ENCODE results near the gene JMJD1C. TPM values are rescaled to one million over a fixed set of nuclear protein-coding genes. Genes with fewer than 3 reads are reported as not detected.

JMJD1C gene
- total RNA-seq, 1 experiment from 2014 or later = 67.6 TPM

GRCh38 chr10:63424576-63424975 is 41.2 kb downstream of the JMJD1C start:
- intact Hi-C loops (cut with micrococcal nuclease; ENCODE audit: unreplicated experiment) = no loop called here
- no peaks in the 10 kb centered on the region for H3K36me3 Mint-ChIP-seq (ENCODE audit: insufficient read depth, unreplicated experiment)
- H3K27me3 Mint-ChIP-seq (ENCODE audit: unreplicated experiment) = no peaks in the 10 kb centered on the region
- peaks cover 23% of the 10 kb centered on the region for H3K4me1 Mint-ChIP-seq (ENCODE audit: low read depth, unreplicated experiment)
- no TSS peak for BruUV-seq (replicated peaks)
- CTCF ChIA-PET = no interaction called here
- H3K27ac Mint-ChIP-seq (ENCODE audit: unreplicated experiment) = no peak overlapping the region
- no peaks in the 10 kb centered on the region for H3K9me3 Mint-ChIP-seq (ENCODE audit: low read depth, unreplicated experiment)
- no peak for TF ChIP-seq CTCF (IDR thresholded peaks at IDR 0.05; ENCODE audit: unreplicated experiment)
- DNase-seq = no peak
- H3K4me3 Mint-ChIP-seq (ENCODE audit: low read depth, unreplicated experiment) = no peak overlapping the region

DNA sequence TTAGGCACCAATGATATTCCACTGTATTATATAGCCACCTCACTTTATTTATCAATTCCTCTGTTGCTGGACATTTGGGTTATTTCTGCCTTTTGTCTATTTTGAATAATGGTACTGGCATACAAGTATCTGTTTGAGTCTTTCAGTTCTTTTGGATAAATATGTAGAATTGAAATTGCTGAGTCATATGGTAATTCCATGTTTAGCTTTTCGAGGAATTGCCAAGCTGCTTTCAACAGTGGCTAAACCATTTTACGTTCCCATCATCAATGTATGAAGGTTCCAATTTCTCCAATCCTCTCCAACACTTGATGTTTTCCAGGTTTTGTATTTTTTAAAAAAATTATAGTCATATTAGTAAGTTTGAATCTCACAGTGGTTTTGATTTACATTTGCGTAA is 42.3 kb downstream of the JMJD1C start:
- H3K27ac Mint-ChIP-seq (ENCODE audit: unreplicated experiment) = no peak overlapping the region
- H3K4me3 Mint-ChIP-seq (ENCODE audit: low read depth, unreplicated experiment) = no peak overlapping the region
- DNase-seq = no peak
- H3K9me3 Mint-ChIP-seq (ENCODE audit: low read depth, unreplicated experiment) = no peaks in the 10 kb centered on the region
- intact Hi-C loops (cut with micrococcal nuclease; ENCODE audit: unreplicated experiment) = no loop called here
- BruUV-seq (replicated peaks) = no TSS peak
- CTCF ChIA-PET = no interaction called here
- TF ChIP-seq CTCF (IDR thresholded peaks at IDR 0.05; ENCODE audit: unreplicated experiment) = no peak
- H3K27me3 Mint-ChIP-seq (ENCODE audit: unreplicated experiment) = no peaks in the 10 kb centered on the region
- H3K4me1 Mint-ChIP-seq (ENCODE audit: low read depth, unreplicated experiment) = peaks cover 14% of the 10 kb centered on the region
- H3K36me3 Mint-ChIP-seq (ENCODE audit: insufficient read depth, unreplicated experiment) = no peaks in the 10 kb centered on the region

- H3K4me3 Mint-ChIP-seq (ENCODE audit: low read depth, unreplicated experiment) = no peak overlapping the region
- H3K27ac Mint-ChIP-seq (ENCODE audit: unreplicated experiment) = peak overlapping the region; percentile 56
- no peak for TF ChIP-seq CTCF (IDR thresholded peaks at IDR 0.05; ENCODE audit: unreplicated experiment)
- H3K27me3 Mint-ChIP-seq (ENCODE audit: unreplicated experiment) = no peaks in the 10 kb centered on the region
- no peaks in the 10 kb centered on the region for H3K9me3 Mint-ChIP-seq (ENCODE audit: low read depth, unreplicated experiment)
- no peak for DNase-seq
- CTCF ChIA-PET = no interaction called here
- intact Hi-C loops (cut with micrococcal nuclease; ENCODE audit: unreplicated experiment) = no loop called here
- peaks cover 14% of the 10 kb centered on the region for H3K4me1 Mint-ChIP-seq (ENCODE audit: low read depth, unreplicated experiment)
- no peaks in the 10 kb centered on the region for H3K36me3 Mint-ChIP-seq (ENCODE audit: insufficient read depth, unreplicated experiment)
- BruUV-seq (replicated peaks) = no TSS peak
Measured at GRCh38 chr10:63421591-63421990, 44.2 kb downstream of the JMJD1C start.

DNA sequence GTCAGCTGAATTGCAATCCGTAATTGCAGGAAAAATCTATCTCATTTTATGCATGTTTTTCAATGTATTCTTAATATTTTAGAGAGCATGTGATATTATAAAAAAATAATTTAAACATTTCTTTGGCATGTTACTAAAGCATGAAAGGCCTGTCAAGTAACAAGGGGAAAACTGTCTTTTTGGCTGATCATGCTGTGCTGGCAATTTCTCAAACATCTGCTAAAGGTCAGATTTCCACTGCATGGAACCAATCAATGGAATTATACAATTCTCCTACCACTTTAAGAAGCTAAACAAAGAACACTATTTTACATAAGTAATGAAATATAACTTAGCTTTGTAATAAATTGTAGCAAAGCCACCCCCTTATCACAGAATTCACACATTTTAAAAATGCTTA is 49.4 kb downstream of the JMJD1C start:
- no TSS peak for BruUV-seq (replicated peaks)

More for the DNA sequence above, 49.4 kb downstream of the JMJD1C start:
- DNase-seq = no peak
- CTCF ChIA-PET = no interaction called here
- H3K4me3 Mint-ChIP-seq (ENCODE audit: low read depth, unreplicated experiment) = no peak overlapping the region
- peaks cover 19% of the 10 kb centered on the region for H3K4me1 Mint-ChIP-seq (ENCODE audit: low read depth, unreplicated experiment)
- no peaks in the 10 kb centered on the region for H3K9me3 Mint-ChIP-seq (ENCODE audit: low read depth, unreplicated experiment)
- no peak overlapping the region for H3K27ac Mint-ChIP-seq (ENCODE audit: unreplicated experiment)
- no peaks in the 10 kb centered on the region for H3K27me3 Mint-ChIP-seq (ENCODE audit: unreplicated experiment)
- TF ChIP-seq CTCF (IDR thresholded peaks at IDR 0.05; ENCODE audit: unreplicated experiment) = no peak
- no peaks in the 10 kb centered on the region for H3K36me3 Mint-ChIP-seq (ENCODE audit: insufficient read depth, unreplicated experiment)
- intact Hi-C loops (cut with micrococcal nuclease; ENCODE audit: unreplicated experiment) = no loop called here
